SK-N-SH treated with all-trans-retinoic acid at 6 μM for 48 hours (cell line): Measurements from ENCODE around the gene DHRS13.

Experiments
- ATAC-seq: fragments of 200-7000 bp; cut with Tn5 transposase; 3 replicates; pipeline ENCODE4 v1.9.1; 2020; ENCODE audit warnings: mild to moderate bottlenecking, moderate library complexity
- ARNTL ChIP-seq: fragments of 450-650 bp; formaldehyde crosslinking; IDR thresholded peaks from 2 replicates; pipeline ENCODE4 v1.5.0; 2020; ENCODE audit warnings: low read depth, mild to moderate bottlenecking, moderate library complexity, borderline replicate concordance
- BACH2 ChIP-seq: fragments of 250-450 bp; sonication (Bioruptor Pico); IDR thresholded peaks from 2 replicates; pipeline ENCODE4 v1.9.0; 2021; ENCODE audit warnings: mild to moderate bottlenecking, borderline replicate concordance
- CSDC2 ChIP-seq: fragments of 250-450 bp; sonication (Bioruptor Pico); IDR thresholded peaks from 2 replicates; pipeline ENCODE4 v1.5.0; 2020; ENCODE audit warnings: mild to moderate bottlenecking, moderate library complexity
- ESRRG ChIP-seq: fragments of 250-450 bp; sonication (Bioruptor Pico); IDR thresholded peaks from 2 replicates; pipeline ENCODE4 v1.6.1; 2021; ENCODE audit warnings: mild to moderate bottlenecking
- GLIS3 ChIP-seq: fragments of 250-450 bp; sonication (Bioruptor Pico); IDR thresholded peaks from 2 replicates; pipeline ENCODE4 v1.5.0; 2020; ENCODE audit warnings: mild to moderate bottlenecking, moderate library complexity
- ISL1 ChIP-seq: fragments of 250-450 bp; sonication (Bioruptor Pico); IDR thresholded peaks from 2 replicates; pipeline ENCODE4 v2.1.2; 2022; ENCODE audit warnings: mild to moderate bottlenecking, moderate library complexity
- OSR1 ChIP-seq: fragments of 250-450 bp; sonication (Bioruptor Pico); IDR thresholded peaks from 2 replicates; pipeline ENCODE4 v1.8.0; 2022; ENCODE audit warnings: moderate library complexity, mild to moderate bottlenecking, inconsistent platforms
- PPARA ChIP-seq: fragments of 250-450 bp; sonication (Bioruptor Pico); IDR thresholded peaks from 2 replicates; pipeline ENCODE4 v1.5.0; 2020; ENCODE audit warnings: mild to moderate bottlenecking, borderline replicate concordance
- RARB ChIP-seq: fragments of 250-450 bp; sonication (Bioruptor Pico); IDR thresholded peaks from 2 replicates; pipeline ENCODE4 v1.8.0; 2021; ENCODE audit warnings: mild to moderate bottlenecking, moderate library complexity
- SNAI2 ChIP-seq: fragments of 250-450 bp; sonication (Bioruptor Pico); IDR thresholded peaks from 2 replicates; pipeline ENCODE4 v1.5.0; 2020; ENCODE audit warnings: mild to moderate bottlenecking, moderate library complexity
- TCF4 ChIP-seq: fragments of 250-450 bp; sonication (Bioruptor Pico); IDR thresholded peaks from 2 replicates; pipeline ENCODE4 v1.8.0; 2021; ENCODE audit warnings: mild to moderate bottlenecking, moderate library complexity, borderline replicate concordance
- TOX ChIP-seq: fragments of 250-450 bp; sonication (Bioruptor Pico); IDR thresholded peaks from 2 replicates; pipeline ENCODE4 v1.8.0; 2021; ENCODE audit warnings: mild to moderate bottlenecking, moderate library complexity, borderline replicate concordance
- ZC3H10 ChIP-seq: fragments of 250-450 bp; sonication (Bioruptor Pico); IDR thresholded peaks from 2 replicates; pipeline ENCODE4 v1.5.1; 2021; ENCODE audit warnings: mild to moderate bottlenecking, moderate library complexity
- ZFP3 ChIP-seq: fragments of 250-450 bp; sonication (Bioruptor Pico); IDR thresholded peaks from 2 replicates; pipeline ENCODE4 v1.5.0; 2020; ENCODE audit warnings: mild to moderate bottlenecking, moderate library complexity
- ZFP30 ChIP-seq: fragments of 450-650 bp; formaldehyde crosslinking; IDR thresholded peaks from 2 replicates; pipeline ENCODE4 v1.5.0; 2022; ENCODE audit warnings: mild to moderate bottlenecking, moderate library complexity
- ZNF565 ChIP-seq: fragments of 450-650 bp; formaldehyde crosslinking; conservative IDR thresholded peaks from 2 replicates; pipeline ENCODE4 v1.5.0; 2020; ENCODE audit warnings: low read depth, mild to moderate bottlenecking, moderate library complexity
- ZNF70 ChIP-seq: fragments of 450-650 bp; formaldehyde crosslinking; IDR thresholded peaks from 2 replicates; pipeline ENCODE4 v1.5.0; 2020; ENCODE audit warnings: mild to moderate bottlenecking, moderate library complexity
- ZNF8 ChIP-seq: fragments of 450-650 bp; formaldehyde crosslinking; IDR thresholded peaks from 2 replicates; pipeline ENCODE4 v1.5.0; 2020; ENCODE audit warnings: mild to moderate bottlenecking, moderate library complexity
- TF ChIP-seq, protein P1 (sequence below): fragments of 250-450 bp; sonication (Bioruptor Pico); IDR thresholded peaks from 2 replicates; pipeline ENCODE4 v1.5.1; 2020; ENCODE audit warnings: low read depth, mild to moderate bottlenecking, moderate library complexity
- TF ChIP-seq, protein P2 (sequence below): fragments of 250-450 bp; sonication (Bioruptor Pico); IDR thresholded peaks from 2 replicates; pipeline ENCODE4 v1.8.0; 2020; ENCODE audit warnings: mild to moderate bottlenecking, moderate library complexity, borderline replicate concordance
- TF ChIP-seq, protein P3 (sequence below): fragments of 250-450 bp; sonication (Bioruptor Pico); IDR thresholded peaks from 2 replicates; pipeline ENCODE4 v1.5.1; 2021; ENCODE audit warnings: mild to moderate bottlenecking, moderate library complexity
- TF ChIP-seq, protein P4 (sequence below): fragments of 250-450 bp; sonication (Bioruptor Pico); IDR thresholded peaks from 2 replicates; pipeline ENCODE4 v1.8.0; 2021; ENCODE audit warnings: low read depth, mild to moderate bottlenecking, moderate library complexity, borderline replicate concordance

DHRS13 gene

DNA sequence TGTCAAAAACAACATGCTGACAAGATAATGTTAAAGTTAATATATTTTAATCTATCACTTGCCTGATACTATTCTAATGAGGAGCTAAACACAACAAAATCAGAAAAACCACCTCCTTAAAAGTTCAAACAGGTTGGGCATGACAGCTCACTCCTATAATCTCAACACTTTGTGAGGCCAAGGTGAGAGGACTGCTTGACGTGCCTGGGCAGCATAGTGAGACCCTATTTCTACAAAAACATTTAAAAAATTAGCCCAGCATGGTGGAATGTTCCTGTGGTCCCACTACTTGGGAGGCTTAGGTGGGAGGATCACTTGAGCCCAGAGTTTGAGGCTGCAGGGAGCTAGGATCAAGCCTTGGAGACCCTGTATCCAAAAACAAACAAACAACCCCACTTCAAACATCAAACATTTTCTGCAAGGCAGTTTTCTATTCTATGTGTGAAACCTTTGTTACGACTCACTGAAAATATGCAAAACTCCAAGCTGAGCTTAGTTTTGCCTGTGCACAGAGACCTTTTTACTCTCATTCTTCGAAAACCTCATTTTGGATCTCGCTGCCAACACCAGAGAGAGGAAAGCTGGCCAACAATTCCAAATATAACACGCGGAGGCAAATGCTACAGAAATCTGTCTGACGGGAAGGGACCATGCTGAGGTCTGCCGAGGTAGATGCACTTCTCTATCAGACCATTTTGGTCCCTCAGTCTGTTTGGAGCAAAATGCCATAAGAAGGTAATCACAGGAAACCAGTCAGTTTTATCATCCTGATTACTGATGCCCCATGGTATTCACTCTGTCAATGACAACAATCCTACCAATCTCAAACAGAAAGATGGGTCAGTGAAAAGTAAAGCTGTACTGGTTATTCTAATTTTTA, 42.2 kb upstream of the DHRS13 start:
- ATAC-seq: no peak; the same call in 2 of the 3 replicates
- TF ChIP-seq ZNF565 (no peak), ZC3H10 (CRISPR knock-in tag) (no peak), TOX (no peak), CSDC2 (no peak), ZNF8 (CRISPR knock-in tag) (no peak), BACH2 (CRISPR knock-in tag) (no peak), ZNF70 (CRISPR knock-in tag) (no peak), RARB (CRISPR knock-in tag) (no peak)
- TF ChIP-seq, protein P1, sequence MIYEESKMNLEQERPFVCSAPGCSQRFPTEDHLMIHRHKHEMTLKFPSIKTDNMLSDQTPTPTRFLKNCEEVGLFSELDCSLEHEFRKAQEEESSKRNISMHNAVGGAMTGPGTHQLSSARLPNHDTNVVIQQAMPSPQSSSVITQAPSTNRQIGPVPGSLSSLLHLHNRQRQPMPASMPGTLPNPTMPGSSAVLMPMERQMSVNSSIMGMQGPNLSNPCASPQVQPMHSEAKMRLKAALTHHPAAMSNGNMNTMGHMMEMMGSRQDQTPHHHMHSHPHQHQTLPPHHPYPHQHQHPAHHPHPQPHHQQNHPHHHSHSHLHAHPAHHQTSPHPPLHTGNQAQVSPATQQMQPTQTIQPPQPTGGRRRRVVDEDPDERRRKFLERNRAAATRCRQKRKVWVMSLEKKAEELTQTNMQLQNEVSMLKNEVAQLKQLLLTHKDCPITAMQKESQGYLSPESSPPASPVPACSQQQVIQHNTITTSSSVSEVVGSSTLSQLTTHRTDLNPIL (CRISPR knock-in tag): no peak

DNA sequence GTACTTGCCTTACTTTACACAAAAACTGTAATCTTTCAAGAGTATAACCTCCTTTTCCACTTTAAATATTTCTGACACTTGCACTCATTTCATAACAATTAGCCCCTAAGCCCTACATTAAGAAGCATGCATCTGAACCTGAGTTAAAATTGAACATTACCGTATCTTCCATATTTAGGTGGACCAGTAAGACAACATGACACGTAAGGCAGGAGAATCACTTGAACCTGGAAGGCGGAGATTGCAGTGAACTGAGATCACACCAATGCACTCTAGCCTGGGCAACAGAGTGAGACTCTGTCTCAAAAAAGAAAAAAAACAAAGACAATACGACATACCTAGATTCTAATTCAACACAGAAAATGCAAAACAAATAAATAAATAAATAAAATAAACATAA, 41.5 kb upstream of the DHRS13 start:
- no peak for ATAC-seq
- TF ChIP-seq RARB (CRISPR knock-in tag) (no peak), ZNF70 (CRISPR knock-in tag) (no peak), ZFP3 (no peak), ARNTL (CRISPR knock-in tag) (no peak), ISL1 (CRISPR knock-in tag) (no peak), ESRRG (CRISPR knock-in tag) (no peak), PPARA (CRISPR knock-in tag) (no peak), TOX (no peak), TCF4 (no peak), BACH2 (CRISPR knock-in tag) (no peak), GLIS3 (CRISPR knock-in tag) (no peak), CSDC2 (no peak), ZNF8 (CRISPR knock-in tag) (no peak), SNAI2 (CRISPR knock-in tag) (no peak), ZC3H10 (CRISPR knock-in tag) (no peak)
- TF ChIP-seq, protein P2, sequence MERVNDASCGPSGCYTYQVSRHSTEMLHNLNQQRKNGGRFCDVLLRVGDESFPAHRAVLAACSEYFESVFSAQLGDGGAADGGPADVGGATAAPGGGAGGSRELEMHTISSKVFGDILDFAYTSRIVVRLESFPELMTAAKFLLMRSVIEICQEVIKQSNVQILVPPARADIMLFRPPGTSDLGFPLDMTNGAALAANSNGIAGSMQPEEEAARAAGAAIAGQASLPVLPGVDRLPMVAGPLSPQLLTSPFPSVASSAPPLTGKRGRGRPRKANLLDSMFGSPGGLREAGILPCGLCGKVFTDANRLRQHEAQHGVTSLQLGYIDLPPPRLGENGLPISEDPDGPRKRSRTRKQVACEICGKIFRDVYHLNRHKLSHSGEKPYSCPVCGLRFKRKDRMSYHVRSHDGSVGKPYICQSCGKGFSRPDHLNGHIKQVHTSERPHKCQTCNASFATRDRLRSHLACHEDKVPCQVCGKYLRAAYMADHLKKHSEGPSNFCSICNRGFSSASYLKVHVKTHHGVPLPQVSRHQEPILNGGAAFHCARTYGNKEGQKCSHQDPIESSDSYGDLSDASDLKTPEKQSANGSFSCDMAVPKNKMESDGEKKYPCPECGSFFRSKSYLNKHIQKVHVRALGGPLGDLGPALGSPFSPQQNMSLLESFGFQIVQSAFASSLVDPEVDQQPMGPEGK: no peak
- TF ChIP-seq, protein P3, sequence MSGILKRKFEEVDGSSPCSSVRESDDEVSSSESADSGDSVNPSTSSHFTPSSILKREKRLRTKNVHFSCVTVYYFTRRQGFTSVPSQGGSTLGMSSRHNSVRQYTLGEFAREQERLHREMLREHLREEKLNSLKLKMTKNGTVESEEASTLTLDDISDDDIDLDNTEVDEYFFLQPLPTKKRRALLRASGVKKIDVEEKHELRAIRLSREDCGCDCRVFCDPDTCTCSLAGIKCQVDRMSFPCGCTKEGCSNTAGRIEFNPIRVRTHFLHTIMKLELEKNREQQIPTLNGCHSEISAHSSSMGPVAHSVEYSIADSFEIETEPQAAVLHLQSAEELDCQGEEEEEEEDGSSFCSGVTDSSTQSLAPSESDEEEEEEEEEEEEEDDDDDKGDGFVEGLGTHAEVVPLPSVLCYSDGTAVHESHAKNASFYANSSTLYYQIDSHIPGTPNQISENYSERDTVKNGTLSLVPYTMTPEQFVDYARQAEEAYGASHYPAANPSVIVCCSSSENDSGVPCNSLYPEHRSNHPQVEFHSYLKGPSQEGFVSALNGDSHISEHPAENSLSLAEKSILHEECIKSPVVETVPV: no peak
- TF ChIP-seq, all 23 proteins: peak for 0

DNA sequence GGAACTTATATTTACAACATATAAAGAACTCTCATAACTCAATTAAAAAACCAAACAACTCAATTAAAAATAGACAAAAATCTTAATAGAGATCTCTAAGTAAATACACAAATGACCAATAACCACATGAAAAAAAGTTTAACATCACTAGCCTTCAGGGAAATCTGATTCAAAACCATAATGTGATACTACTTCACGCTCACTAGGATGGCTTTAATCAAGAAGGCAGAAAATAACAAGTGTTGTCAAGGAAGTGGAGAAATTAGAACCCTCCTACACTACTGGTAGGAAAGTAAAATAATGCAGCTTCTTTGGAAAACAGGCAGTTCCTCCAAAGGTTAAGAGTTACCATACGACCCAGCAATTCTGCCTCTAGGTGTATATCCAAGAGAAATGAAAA, 40.0 kb upstream of the DHRS13 start:
- ATAC-seq: no peak
- TF ChIP-seq SNAI2 (CRISPR knock-in tag) (no peak), PPARA (CRISPR knock-in tag) (no peak), GLIS3 (CRISPR knock-in tag) (no peak), ZNF8 (CRISPR knock-in tag) (no peak)

DNA sequence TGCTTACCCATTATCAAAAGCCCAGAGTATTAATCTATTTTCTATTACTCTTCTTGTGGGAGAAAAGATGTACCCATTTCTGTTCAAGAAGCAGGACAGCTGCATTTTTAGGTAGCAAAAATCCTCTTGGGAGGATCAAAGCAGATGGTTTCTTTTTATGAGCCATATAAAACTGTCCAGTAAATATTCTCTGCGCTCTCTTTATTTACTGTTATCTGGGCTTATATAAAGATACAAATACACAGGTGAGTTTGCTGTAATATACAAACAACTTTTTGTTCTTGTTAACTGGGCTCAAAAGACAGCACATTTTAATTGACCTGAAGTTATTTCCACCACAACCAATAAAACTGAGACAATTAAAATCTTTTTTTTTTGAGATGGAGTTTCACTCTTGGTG, 38.4 kb upstream of the DHRS13 start:
- TF ChIP-seq ESRRG (CRISPR knock-in tag) (no peak), ZC3H10 (CRISPR knock-in tag) (no peak), SNAI2 (CRISPR knock-in tag) (no peak), ISL1 (CRISPR knock-in tag) (no peak), ARNTL (CRISPR knock-in tag) (no peak), TOX (no peak), GLIS3 (CRISPR knock-in tag) (no peak), OSR1 (CRISPR knock-in tag) (no peak), ZNF565 (no peak), ZFP3 (no peak), BACH2 (CRISPR knock-in tag) (no peak), ZNF8 (CRISPR knock-in tag) (no peak), ZFP30 (CRISPR knock-in tag) (no peak)
- TF ChIP-seq, protein P3: no peak
- TF ChIP-seq, protein P2: no peak
- TF ChIP-seq, protein P4, sequence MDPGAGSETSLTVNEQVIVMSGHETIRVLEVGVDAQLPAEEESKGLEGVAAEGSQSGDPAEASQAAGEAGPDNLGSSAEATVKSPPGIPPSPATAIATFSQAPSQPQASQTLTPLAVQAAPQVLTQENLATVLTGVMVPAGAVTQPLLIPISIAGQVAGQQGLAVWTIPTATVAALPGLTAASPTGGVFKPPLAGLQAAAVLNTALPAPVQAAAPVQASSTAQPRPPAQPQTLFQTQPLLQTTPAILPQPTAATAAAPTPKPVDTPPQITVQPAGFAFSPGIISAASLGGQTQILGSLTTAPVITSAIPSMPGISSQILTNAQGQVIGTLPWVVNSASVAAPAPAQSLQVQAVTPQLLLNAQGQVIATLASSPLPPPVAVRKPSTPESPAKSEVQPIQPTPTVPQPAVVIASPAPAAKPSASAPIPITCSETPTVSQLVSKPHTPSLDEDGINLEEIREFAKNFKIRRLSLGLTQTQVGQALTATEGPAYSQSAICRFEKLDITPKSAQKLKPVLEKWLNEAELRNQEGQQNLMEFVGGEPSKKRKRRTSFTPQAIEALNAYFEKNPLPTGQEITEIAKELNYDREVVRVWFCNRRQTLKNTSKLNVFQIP (CRISPR knock-in tag): no peak
- TF ChIP-seq, protein P1 (CRISPR knock-in tag): no peak
- ATAC-seq: no peak
